ENCODE measurements around the gene SUMF1.

The SUMF1 gene

GRCh38 chr3:4504340-4505261 is 37.5 kb upstream of the SUMF1 start:
- H3K4me3 Mint-ChIP-seq, result peak overlapping the region; percentile 88
- no peaks in the 10 kb centered on the region for H3K9me3 Mint-ChIP-seq
- peaks cover 65% of the 10 kb centered on the region for H3K4me1 Mint-ChIP-seq
- peaks cover 10% of the 10 kb centered on the region for H3K36me3 Mint-ChIP-seq
- peak overlapping the region; percentile 93 for H3K27ac Mint-ChIP-seq
- H3K27me3 Mint-ChIP-seq, result no peaks in the 10 kb centered on the region

GRCh38 chr3:4503050-4503449 is 36.0 kb upstream of the SUMF1 start:
- Mint-ChIP-seq H3K36me3 (peaks cover 8% of the 10 kb centered on the region), H3K9me3 (no peaks in the 10 kb centered on the region), H3K4me3 (no peak overlapping the region), H3K4me1 (peaks cover 57% of the 10 kb centered on the region), H3K27ac (peak overlapping the region; percentile 70), H3K27me3 (no peaks in the 10 kb centered on the region)

GRCh38 chr3:4501927-4502326 is 34.9 kb upstream of the SUMF1 start:
- no peaks in the 10 kb centered on the region for H3K27me3 Mint-ChIP-seq
- no peak overlapping the region for H3K4me3 Mint-ChIP-seq
- peaks cover 56% of the 10 kb centered on the region for H3K4me1 Mint-ChIP-seq
- H3K9me3 Mint-ChIP-seq, result no peaks in the 10 kb centered on the region
- H3K36me3 Mint-ChIP-seq, result peaks cover 11% of the 10 kb centered on the region
- no peak overlapping the region for H3K27ac Mint-ChIP-seq

GRCh38 chr3:4501437-4501836 is 34.4 kb upstream of the SUMF1 start:
- Mint-ChIP-seq H3K4me3 (no peak overlapping the region), H3K27me3 (no peaks in the 10 kb centered on the region), H3K9me3 (no peaks in the 10 kb centered on the region), H3K4me1 (peaks cover 56% of the 10 kb centered on the region), H3K36me3 (peaks cover 11% of the 10 kb centered on the region), H3K27ac (no peak overlapping the region)

GRCh38 chr3:4498446-4498845 is 31.4 kb upstream of the SUMF1 start:
- H3K27me3 Mint-ChIP-seq, result no peaks in the 10 kb centered on the region
- H3K27ac Mint-ChIP-seq, result no peak overlapping the region
- peaks cover 49% of the 10 kb centered on the region for H3K4me1 Mint-ChIP-seq
- H3K36me3 Mint-ChIP-seq, result peaks cover 10% of the 10 kb centered on the region
- H3K9me3 Mint-ChIP-seq, result no peaks in the 10 kb centered on the region
- no peak overlapping the region for H3K4me3 Mint-ChIP-seq

GRCh38 chr3:4497843-4498324 is 30.8 kb upstream of the SUMF1 start:
- H3K36me3 Mint-ChIP-seq, result peaks cover 10% of the 10 kb centered on the region
- H3K9me3 Mint-ChIP-seq, result no peaks in the 10 kb centered on the region
- H3K4me1 Mint-ChIP-seq, result peaks cover 44% of the 10 kb centered on the region
- no peak overlapping the region for H3K27ac Mint-ChIP-seq
- H3K27me3 Mint-ChIP-seq, result no peaks in the 10 kb centered on the region
- H3K4me3 Mint-ChIP-seq, result peak overlapping the region; percentile 24

- Mint-ChIP-seq H3K36me3 (peaks cover 10% of the 10 kb centered on the region), H3K4me1 (peaks cover 43% of the 10 kb centered on the region), H3K4me3 (peak overlapping the region; percentile 97), H3K27ac (no peak overlapping the region), H3K27me3 (no peaks in the 10 kb centered on the region), H3K9me3 (no peaks in the 10 kb centered on the region)
Observed at GRCh38 chr3:4497005-4497692, 30.1 kb upstream of the SUMF1 start.

- Mint-ChIP-seq H3K4me3 (peak overlapping the region; percentile 97), H3K36me3 (peaks cover 10% of the 10 kb centered on the region), H3K27me3 (no peaks in the 10 kb centered on the region), H3K4me1 (peaks cover 46% of the 10 kb centered on the region), H3K27ac (no peak overlapping the region), H3K9me3 (no peaks in the 10 kb centered on the region)
Observed at GRCh38 chr3:4496087-4496452, 29.0 kb upstream of the SUMF1 start.

GRCh38 chr3:4495294-4496086 is 28.4 kb upstream of the SUMF1 start:
- Mint-ChIP-seq H3K4me1 (peaks cover 49% of the 10 kb centered on the region), H3K27me3 (no peaks in the 10 kb centered on the region), H3K27ac (peak overlapping the region; percentile 9), H3K4me3 (peak overlapping the region; percentile 97), H3K36me3 (peaks cover 10% of the 10 kb centered on the region), H3K9me3 (no peaks in the 10 kb centered on the region)

- H3K27ac Mint-ChIP-seq, result peak overlapping the region; percentile 91
- peaks cover 49% of the 10 kb centered on the region for H3K4me1 Mint-ChIP-seq
- H3K4me3 Mint-ChIP-seq, result peak overlapping the region; percentile 97
- H3K9me3 Mint-ChIP-seq, result no peaks in the 10 kb centered on the region
- H3K36me3 Mint-ChIP-seq, result peaks cover 8% of the 10 kb centered on the region
- H3K27me3 Mint-ChIP-seq, result no peaks in the 10 kb centered on the region
Observed at GRCh38 chr3:4494895-4495264, 27.8 kb upstream of the SUMF1 start.

- peaks cover 49% of the 10 kb centered on the region for H3K4me1 Mint-ChIP-seq
- no peaks in the 10 kb centered on the region for H3K9me3 Mint-ChIP-seq
- H3K36me3 Mint-ChIP-seq, result peaks cover 7% of the 10 kb centered on the region
- H3K27me3 Mint-ChIP-seq, result no peaks in the 10 kb centered on the region
- peak overlapping the region; percentile 97 for H3K4me3 Mint-ChIP-seq
- peak overlapping the region; percentile 91 for H3K27ac Mint-ChIP-seq
Observed at GRCh38 chr3:4493941-4494894, 27.1 kb upstream of the SUMF1 start.

GRCh38 chr3:4493014-4493940 is 26.2 kb upstream of the SUMF1 start, which contains the start of gene ITPR1:
Gene ITPR1, plus strand, starts transcription at chr3:4493348. Its CDS starts 23,144 bp downstream, at chr3:4516492.
- H3K36me3 Mint-ChIP-seq, result peaks cover 7% of the 10 kb centered on the region
- no peaks in the 10 kb centered on the region for H3K9me3 Mint-ChIP-seq
- no peaks in the 10 kb centered on the region for H3K27me3 Mint-ChIP-seq
- H3K4me1 Mint-ChIP-seq, result peaks cover 47% of the 10 kb centered on the region
- peak within 1 kb of the TSS; percentile 97 for H3K4me3 Mint-ChIP-seq
- peak within 1 kb of the TSS; percentile 91 for H3K27ac Mint-ChIP-seq

GRCh38 chr3:4492208-4493013 is 25.3 kb upstream of the SUMF1 start:
- H3K4me1 Mint-ChIP-seq, result peaks cover 39% of the 10 kb centered on the region
- H3K27me3 Mint-ChIP-seq, result no peaks in the 10 kb centered on the region
- H3K27ac Mint-ChIP-seq, result peak overlapping the region; percentile 75
- H3K4me3 Mint-ChIP-seq, result peak overlapping the region; percentile 97
- H3K9me3 Mint-ChIP-seq, result no peaks in the 10 kb centered on the region
- H3K36me3 Mint-ChIP-seq, result peaks cover 4% of the 10 kb centered on the region
